ENCODE results near the gene RIPOR3.

RIPOR3 gene

DNA sequence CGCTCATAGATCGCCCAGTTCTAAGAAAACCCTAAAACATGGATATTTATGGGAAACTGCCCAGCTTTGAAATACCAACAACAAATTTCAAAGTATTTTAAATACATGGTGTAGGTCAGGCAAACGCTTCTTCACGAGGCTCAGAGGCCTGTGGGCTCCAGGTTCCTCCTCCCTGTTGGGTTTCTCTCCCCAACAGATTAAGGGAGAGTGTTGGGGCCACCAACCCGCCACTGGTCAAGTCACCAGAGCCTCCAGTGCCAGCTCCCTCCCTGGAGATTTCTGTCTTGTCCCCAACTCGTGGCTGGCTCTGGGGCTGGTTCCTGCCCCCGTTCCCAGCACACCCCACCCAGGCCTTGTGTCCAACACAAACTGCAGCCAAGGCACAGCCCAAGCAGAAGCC lies 93.3 kb downstream of the RIPOR3 start:
- no peak overlapping the region for H3K9ac ChIP-seq (ENCODE audit: low read length)
- H3K4me2 ChIP-seq (ENCODE audit: low read depth, low read length, poor library complexity, severe bottlenecking): no peak overlapping the region
- TF ChIP-seq, protein P1, sequence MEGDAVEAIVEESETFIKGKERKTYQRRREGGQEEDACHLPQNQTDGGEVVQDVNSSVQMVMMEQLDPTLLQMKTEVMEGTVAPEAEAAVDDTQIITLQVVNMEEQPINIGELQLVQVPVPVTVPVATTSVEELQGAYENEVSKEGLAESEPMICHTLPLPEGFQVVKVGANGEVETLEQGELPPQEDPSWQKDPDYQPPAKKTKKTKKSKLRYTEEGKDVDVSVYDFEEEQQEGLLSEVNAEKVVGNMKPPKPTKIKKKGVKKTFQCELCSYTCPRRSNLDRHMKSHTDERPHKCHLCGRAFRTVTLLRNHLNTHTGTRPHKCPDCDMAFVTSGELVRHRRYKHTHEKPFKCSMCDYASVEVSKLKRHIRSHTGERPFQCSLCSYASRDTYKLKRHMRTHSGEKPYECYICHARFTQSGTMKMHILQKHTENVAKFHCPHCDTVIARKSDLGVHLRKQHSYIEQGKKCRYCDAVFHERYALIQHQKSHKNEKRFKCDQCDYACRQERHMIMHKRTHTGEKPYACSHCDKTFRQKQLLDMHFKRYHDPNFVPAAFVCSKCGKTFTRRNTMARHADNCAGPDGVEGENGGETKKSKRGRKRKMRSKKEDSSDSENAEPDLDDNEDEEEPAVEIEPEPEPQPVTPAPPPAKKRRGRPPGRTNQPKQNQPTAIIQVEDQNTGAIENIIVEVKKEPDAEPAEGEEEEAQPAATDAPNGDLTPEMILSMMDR (IDR thresholded peaks at IDR 0.05; ENCODE audit: insufficient read depth, low read length, poor library complexity, severe bottlenecking): no peak
- no peak for TF ChIP-seq EZH2phosphoT487 (conservative IDR thresholded peaks at IDR 0.05; ENCODE audit: low read length)
- H3K9me2 ChIP-seq (replicated peaks; ENCODE audit: insufficient read depth, low read length): no peaks in the 10 kb centered on the region
- no peak overlapping the region for H2AFZ ChIP-seq (ENCODE audit: low read depth, low read length, severe bottlenecking)
- H3F3A ChIP-seq (ENCODE audit: insufficient read depth): no peaks in the 10 kb centered on the region
- H4K20me1 ChIP-seq (ENCODE audit: low read depth, low read length): no peaks in the 10 kb centered on the region
- no peaks in the 10 kb centered on the region for H3K36me3 ChIP-seq (ENCODE audit: low read length)
- H3K27me3 ChIP-seq (ENCODE audit: low read length): no peaks in the 10 kb centered on the region
- no peak overlapping the region for H3K27ac ChIP-seq (ENCODE audit: low read depth, low read length)
- no peak overlapping the region for H3K4me3 ChIP-seq (ENCODE audit: insufficient read depth, low read length, poor library complexity, severe bottlenecking)
- H3K9me3 ChIP-seq (ENCODE audit: insufficient read depth, low read length): no peaks in the 10 kb centered on the region
- H3K79me2 ChIP-seq (ENCODE audit: insufficient read depth, low read length): no peaks in the 10 kb centered on the region

DNA sequence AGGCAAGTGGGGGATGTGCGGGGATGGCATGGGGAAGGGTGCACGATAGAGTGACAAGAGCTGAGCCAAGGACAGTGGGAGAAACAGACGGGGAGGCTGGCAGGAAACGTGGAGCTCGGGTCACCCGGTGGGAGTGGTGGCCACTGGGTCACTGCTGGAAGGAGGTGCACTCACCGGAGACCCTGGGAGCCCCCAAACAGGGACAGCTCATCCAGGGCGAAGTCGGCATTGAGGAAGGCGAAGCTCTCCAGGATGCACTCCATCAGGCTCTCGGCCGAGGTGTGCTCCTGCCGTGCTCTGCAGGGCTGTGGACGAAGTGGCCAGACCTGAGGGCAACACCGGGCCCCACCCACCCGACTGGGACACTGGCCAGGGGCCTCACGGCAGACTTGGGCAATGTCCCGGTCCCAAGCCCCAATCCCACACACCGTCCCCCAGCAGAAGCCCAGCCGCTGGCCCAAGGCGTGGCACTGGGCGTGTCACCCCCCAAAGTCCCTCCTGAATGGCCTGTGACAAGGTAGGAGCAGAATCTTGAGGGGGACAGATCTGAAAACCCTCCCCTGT lies 93.9 kb downstream of the RIPOR3 start:
- Histone ChIP-seq H3F3A (ENCODE audit: insufficient read depth) (no peaks in the 10 kb centered on the region), H2AFZ (ENCODE audit: low read depth, low read length, severe bottlenecking) (no peak overlapping the region), H3K9me3 (ENCODE audit: insufficient read depth, low read length) (no peaks in the 10 kb centered on the region), H3K36me3 (ENCODE audit: low read length) (no peaks in the 10 kb centered on the region), H3K9me2 (replicated peaks; ENCODE audit: insufficient read depth, low read length) (no peaks in the 10 kb centered on the region), H3K27me3 (ENCODE audit: low read length) (no peaks in the 10 kb centered on the region), H3K9ac (ENCODE audit: low read length) (no peak overlapping the region), H3K4me3 (ENCODE audit: insufficient read depth, low read length, poor library complexity, severe bottlenecking) (no peak overlapping the region), H3K79me2 (ENCODE audit: insufficient read depth, low read length) (no peaks in the 10 kb centered on the region), H4K20me1 (ENCODE audit: low read depth, low read length) (no peaks in the 10 kb centered on the region), H3K4me2 (ENCODE audit: low read depth, low read length, poor library complexity, severe bottlenecking) (no peak overlapping the region), H3K27ac (ENCODE audit: low read depth, low read length) (no peak overlapping the region)
- no peak for TF ChIP-seq EZH2phosphoT487 (conservative IDR thresholded peaks at IDR 0.05; ENCODE audit: low read length)
- TF ChIP-seq, protein P1 (IDR thresholded peaks at IDR 0.05; ENCODE audit: insufficient read depth, low read length, poor library complexity, severe bottlenecking): no peak

DNA sequence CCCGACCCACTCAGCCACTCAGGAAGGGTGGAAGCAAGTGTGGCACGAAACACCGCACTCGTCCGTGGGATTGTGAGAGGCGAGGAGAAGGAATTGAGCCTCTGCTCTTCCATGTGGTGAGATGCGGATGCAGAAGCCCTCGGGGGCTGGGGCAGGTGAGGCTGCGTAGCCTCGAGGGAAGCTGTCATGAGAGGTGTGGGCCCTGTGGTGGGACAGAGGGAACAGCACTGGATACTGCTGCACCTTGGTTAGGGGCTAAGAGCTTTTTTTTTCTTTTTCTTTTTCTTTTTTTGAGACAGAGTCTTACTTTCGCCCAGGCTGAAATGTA lies 94.7 kb downstream of the RIPOR3 start:
- H3K4me2 ChIP-seq (ENCODE audit: low read depth, low read length, poor library complexity, severe bottlenecking): no peak overlapping the region

More for the DNA sequence above, 94.7 kb downstream of the RIPOR3 start:
- Histone ChIP-seq H3K79me2 (ENCODE audit: insufficient read depth, low read length) (no peaks in the 10 kb centered on the region), H3K4me3 (ENCODE audit: insufficient read depth, low read length, poor library complexity, severe bottlenecking) (no peak overlapping the region), H3K9ac (ENCODE audit: low read length) (no peak overlapping the region), H3K27me3 (ENCODE audit: low read length) (no peaks in the 10 kb centered on the region), H3K9me3 (ENCODE audit: insufficient read depth, low read length) (no peaks in the 10 kb centered on the region), H3F3A (ENCODE audit: insufficient read depth) (no peaks in the 10 kb centered on the region), H3K9me2 (replicated peaks; ENCODE audit: insufficient read depth, low read length) (no peaks in the 10 kb centered on the region), H4K20me1 (ENCODE audit: low read depth, low read length) (no peaks in the 10 kb centered on the region), H3K36me3 (ENCODE audit: low read length) (no peaks in the 10 kb centered on the region), H3K27ac (ENCODE audit: low read depth, low read length) (no peak overlapping the region), H2AFZ (ENCODE audit: low read depth, low read length, severe bottlenecking) (no peak overlapping the region)
- TF ChIP-seq, protein P1 (IDR thresholded peaks at IDR 0.05; ENCODE audit: insufficient read depth, low read length, poor library complexity, severe bottlenecking): no peak
- TF ChIP-seq EZH2phosphoT487 (conservative IDR thresholded peaks at IDR 0.05; ENCODE audit: low read length): no peak
